ENCODE measurements around the gene RAD51B.

RAD51B gene

GRCh38 chr14:68315081-68315480 is 495.5 kb downstream of the RAD51B start:
- no peak for DNase-seq

GRCh38 chr14:68316078-68316868 is 496.7 kb downstream of the RAD51B start:
- no peak for DNase-seq

- DNase-seq = no peak
Measured at GRCh38 chr14:68317239-68317638, 497.7 kb downstream of the RAD51B start.

GRCh38 chr14:68318828-68319227 is 499.2 kb downstream of the RAD51B start:
- DNase-seq = no peak

GRCh38 chr14:68320495-68320894 is 500.9 kb downstream of the RAD51B start:
- DNase-seq = no peak

GRCh38 chr14:68322940-68323620 is 503.5 kb downstream of the RAD51B start:
- DNase-seq = no peak

- no peak for DNase-seq
Measured at GRCh38 chr14:68325267-68325807, 505.8 kb downstream of the RAD51B start.

GRCh38 chr14:68327231-68327630 is 507.7 kb downstream of the RAD51B start:
- DNase-seq = no peak

GRCh38 chr14:68328509-68328908 is 508.9 kb downstream of the RAD51B start:
- DNase-seq = no peak

GRCh38 chr14:68331426-68331825 is 511.8 kb downstream of the RAD51B start:
- no peak for DNase-seq

- DNase-seq = no peak
Measured at GRCh38 chr14:68331991-68332390, 512.4 kb downstream of the RAD51B start.

GRCh38 chr14:68333262-68333661 is 513.7 kb downstream of the RAD51B start:
- DNase-seq = no peak

GRCh38 chr14:68335312-68335711 is 515.7 kb downstream of the RAD51B start:
- no peak for DNase-seq

- DNase-seq = no peak
Measured at GRCh38 chr14:68336165-68336564, 516.6 kb downstream of the RAD51B start.

GRCh38 chr14:68337279-68337678 is 517.7 kb downstream of the RAD51B start:
- DNase-seq = no peak

- DNase-seq = no peak
Measured at GRCh38 chr14:68340262-68340661, 520.7 kb downstream of the RAD51B start.

GRCh38 chr14:68341411-68342212 is 522.0 kb downstream of the RAD51B start:
- no peak for DNase-seq

- no peak for DNase-seq
Measured at GRCh38 chr14:68342216-68342763, 522.7 kb downstream of the RAD51B start.

- DNase-seq = no peak
Measured at GRCh38 chr14:68343534-68344118, 524.0 kb downstream of the RAD51B start.

- DNase-seq = no peak
Measured at GRCh38 chr14:68345738-68346137, 526.2 kb downstream of the RAD51B start.

- no peak for DNase-seq
Measured at GRCh38 chr14:68346556-68347343, 527.2 kb downstream of the RAD51B start.

All from activated CD4-positive, alpha-beta T cell treated with anti-CD3 and anti-CD28 coated beads for 1 hour (primary cell).